A549 (cell line): ENCODE data around the gene SLAMF1. TPM values are rescaled to one million over a fixed set of nuclear protein-coding genes. Genes with fewer than 3 reads are reported as not detected.
A peak's percentile ranks its signal among the peaks of the same experiment; 100 is the strongest.

Source experiments
- ATAC-seq, 2 experiments: fragments of 200-7000 bp in 1 of 2; fragments of >200 bp in 1 of 2; cut with Nextera tagmentation in 1 of 2; cut with Tn5 transposase in 1 of 2; 3 replicates each; pipeline versions ENCODE4 v1.8.0 to v1.9.1; 2018 to 2020; ENCODE audit warnings: mild to moderate bottlenecking in 1 of 2, moderate library complexity in 1 of 2
- CTCF ChIA-PET: fragments of 300-600 bp; sonication (Branson Sonifier 250); formaldehyde crosslinking; extraction: SDS; loops from one replicate; lab custom pipeline; 2021; ENCODE audit warnings: antibody characterized with exemption, inconsistent platforms; lab: Yijun Ruan, JAX
- POLR2A ChIA-PET: fragments of 350-600 bp; formaldehyde crosslinking; extraction: SDS; loops from one replicate; lab custom pipeline; 2021; ENCODE audit warnings: antibody characterized with exemption, inconsistent platforms; lab: Yijun Ruan, JAX
- DNase-seq, 2 experiments: peaks; one replicate each; pipeline versions ENCODE4 v3.0.0 to v3.0.0-alpha.2; 2011 to 2016; ENCODE audit warnings: low read depth in 1 of 2, low spot score in 1 of 2
- FAIRE-seq: peaks from 2 replicates; lab custom pipeline; 2011; peaks lifted over from hg19 to GRCh38; lab: Jason Lieb, UNC
- H3K27ac ChIP-seq, 2 experiments: fragments of >200 bp; sonication (Bioruptor Twin); formaldehyde crosslinking; 3 replicates each; pipeline ENCODE4 v1.5.1; 2016 to 2017
- H3K4me1 ChIP-seq: fragments of >200 bp; sonication (Bioruptor Twin); formaldehyde crosslinking; 3 replicates; pipeline ENCODE4 v1.6.1; 2016
- H3K4me2 ChIP-seq: fragments of >200 bp; sonication (Bioruptor Twin); formaldehyde crosslinking; 3 replicates; pipeline ENCODE4 v1.6.1; 2016
- H3K4me3 ChIP-seq: fragments of >200 bp; sonication (Bioruptor Twin); formaldehyde crosslinking; 3 replicates; pipeline ENCODE4 v1.5.1; 2016
- H3K9me3 ChIP-seq: fragments of >200 bp; sonication (Bioruptor Twin); formaldehyde crosslinking; 3 replicates; pipeline ENCODE4 v1.6.1; 2016
- BHLHE40 ChIP-seq: IDR thresholded peaks from 2 replicates; pipeline ENCODE4 v1.6.1; 2012; ENCODE audit warnings: low read depth, low read length, inconsistent platforms
- CBX8 ChIP-seq: fragments of 200-600 bp; sonication (generic); IDR thresholded peaks from 2 replicates; pipeline ENCODE4 v1.6.1; 2016
- CEBPB ChIP-seq, 2 experiments: fragments of >200 bp in 1 of 2; sonication (Bioruptor Twin) in 1 of 2; formaldehyde crosslinking in 1 of 2; IDR thresholded peaks; 2 replicates each; pipeline ENCODE4 v1.6.1; 2012 to 2016
- CHD4 ChIP-seq: fragments of 200-600 bp; sonication (generic); IDR thresholded peaks from 2 replicates; pipeline ENCODE4 v1.6.1; 2016; ENCODE audit warnings: antibody characterized with exemption, mild to moderate bottlenecking, borderline replicate concordance
- ELK1 ChIP-seq: fragments of 150-350 bp; IDR thresholded peaks from 2 replicates; pipeline ENCODE4 v1.6.1; 2014; ENCODE audit warnings: low read depth, mild to moderate bottlenecking, low read length
- FOXS1 ChIP-seq: fragments of 250-450 bp; sonication (Bioruptor Pico); IDR thresholded peaks from 2 replicates; pipeline ENCODE4 v1.5.0; 2020; ENCODE audit warnings: mild to moderate bottlenecking, moderate library complexity
- HOXB13 ChIP-seq: fragments of 250-450 bp; sonication (Bioruptor Pico); IDR thresholded peaks from 2 replicates; pipeline ENCODE4 v1.5.0; 2020; ENCODE audit warnings: low read depth, mild to moderate bottlenecking, moderate library complexity
- KDM5A ChIP-seq: fragments of 200-600 bp; sonication (generic); IDR thresholded peaks from 2 replicates; pipeline ENCODE4 v1.6.1; 2016; ENCODE audit warnings: antibody characterized with exemption, mild to moderate bottlenecking
- MAFK ChIP-seq: fragments of 450-650 bp; IDR thresholded peaks from 2 replicates; pipeline ENCODE4 v1.6.1; 2014; ENCODE audit not compliant: partially characterized antibody
- MYC ChIP-seq: IDR thresholded peaks from 2 replicates; pipeline ENCODE4 v1.6.1; 2012; ENCODE audit warnings: mild to moderate bottlenecking, inconsistent platforms, low read length, improper control_type of control experiment, borderline replicate concordance
- NPAS2 ChIP-seq: fragments of 250-450 bp; sonication (Bioruptor Pico); IDR thresholded peaks from 2 replicates; pipeline ENCODE4 v1.8.0; 2022; ENCODE audit warnings: mild to moderate bottlenecking, moderate library complexity, borderline replicate concordance
- PBX3 ChIP-seq: IDR thresholded peaks from 2 replicates; pipeline ENCODE4 v1.6.1; 2012
- POLR2A ChIP-seq: IDR thresholded peaks from 2 replicates; pipeline ENCODE4 v1.6.1; 2012; ENCODE audit warnings: mild to moderate bottlenecking, low read length
- RARB ChIP-seq: fragments of 250-450 bp; sonication (Bioruptor Pico); IDR thresholded peaks from 2 replicates; pipeline ENCODE4 v1.8.0; 2021; ENCODE audit warnings: mild to moderate bottlenecking, moderate library complexity
- RCOR1 ChIP-seq: fragments of 150-350 bp; IDR thresholded peaks from 2 replicates; pipeline ENCODE4 v1.6.1; 2014; ENCODE audit warnings: antibody characterized with exemption, low read length, low read depth
- RFX5 ChIP-seq: fragments of 450-650 bp; IDR thresholded peaks from 2 replicates; pipeline ENCODE4 v1.7.1; 2014; ENCODE audit warnings: antibody characterized with exemption, mild to moderate bottlenecking, moderate library complexity
- SREBF2 ChIP-seq: fragments of 450-650 bp; IDR thresholded peaks from 2 replicates; pipeline ENCODE4 v1.6.1; 2014; ENCODE audit warnings: mild to moderate bottlenecking, moderate library complexity
- TFCP2L1 ChIP-seq: fragments of 250-450 bp; sonication (Bioruptor Pico); IDR thresholded peaks from 2 replicates; pipeline ENCODE4 v1.5.0; 2021; ENCODE audit warnings: mild to moderate bottlenecking
- ZC3H11A ChIP-seq: fragments of 450-650 bp; IDR thresholded peaks from 2 replicates; pipeline ENCODE4 v1.6.1; 2014; ENCODE audit warnings: antibody characterized with exemption, mild to moderate bottlenecking
- WGBS: methylation state at CpG from one replicate; pipeline ENCODE4 v1.1.6; 2017; ENCODE audit errors: missing lambda C conversion rate; 5-methylcytosine and 5-hydroxymethylcytosine counted together
- polyA plus RNA-seq, 4 experiments: library from polyadenylated mRNA; depleted of rRNA in 3 of 4; stranded (reverse); fragments of >200 nt; fragmentation: RNase III in 1 of 4; extraction: RNeasy Plus Mini Kit Qiagen cat#74134 plus additional on column Dnase treatment in 1 of 4; gene quantifications; 2 replicates in 3 of 4; 3 replicates in 1 of 4; pipeline ENCODE4 v1.2.3, GENCODE V29; 2011 to 2017

SLAMF1 gene
- polyA plus RNA-seq, 2 of the 4 experiments (the other 2 are of a cell fraction) = not detected

- 53% methylated on average over 9 of the region's 9 CpGs for WGBS
- ChIA-PET POLR2A (no interaction called here), CTCF (interaction anchor here (1.6 kb wide), 1 partner anchor 45 kb away, joined by 3 read pairs; no protein-coding TSS in a partner anchor)
- Histone ChIP-seq H3K4me1 (no peaks in the 10 kb centered on the region), H3K4me3 (no peak overlapping the region), H3K9me3 (no peaks in the 10 kb centered on the region), H3K4me2 (no peak overlapping the region), H3K27ac (no peak overlapping the region)
- FAIRE-seq = no peak
- no peak for DNase-seq
- no peak for ATAC-seq
- TF ChIP-seq FOXS1 (CRISPR knock-in tag) = no peak
- TF ChIP-seq CHD4 = no peak
- no peak for TF ChIP-seq TFCP2L1 (CRISPR knock-in tag)
- TF ChIP-seq MYC = no peak
- TF ChIP-seq KDM5A = no peak
- no peak for TF ChIP-seq HOXB13 (CRISPR knock-in tag)
- no peak for TF ChIP-seq ZC3H11A
- TF ChIP-seq RFX5 = no peak
- no peak for TF ChIP-seq MAFK
- no peak for TF ChIP-seq RCOR1
- TF ChIP-seq BHLHE40 = no peak
- no peak for TF ChIP-seq CBX8
- no peak for TF ChIP-seq NPAS2 (CRISPR knock-in tag)
- TF ChIP-seq PBX3 = no peak
- no peak for TF ChIP-seq ELK1
- no peak for TF ChIP-seq RARB (CRISPR knock-in tag)
- no peak for TF ChIP-seq SREBF2
Measured at GRCh38 chr1:160630523-160631451, 16.1 kb downstream of the SLAMF1 start.

GRCh38 chr1:160629286-160630210 lies 17.3 kb downstream of the SLAMF1 start:
- H3K4me1 ChIP-seq = no peaks in the 10 kb centered on the region
- no peak for ATAC-seq
- no peak for FAIRE-seq
- H3K4me3 ChIP-seq = no peak overlapping the region
- TF ChIP-seq CEBPB (IDR thresholded peaks at IDR 0.05) = no peak
- no peak for TF ChIP-seq ELK1
- TF ChIP-seq POLR2A = no peak
- peak; percentile 80 for TF ChIP-seq MAFK
- POLR2A ChIA-PET = no interaction called here
- no peak overlapping the region for H3K4me2 ChIP-seq
- 60% methylated on average over 19 of the region's 19 CpGs for WGBS
- no peaks in the 10 kb centered on the region for H3K9me3 ChIP-seq
- H3K27ac ChIP-seq = no peak overlapping the region
- CTCF ChIA-PET = interaction anchor here (0.7 to 0.9 kb wide), 2 partner anchors 9 to 13 kb away, joined by 3 to 4 read pairs; no protein-coding TSS in a partner anchor
- no peak for DNase-seq
